Mammary microvascular endothelial cell (primary cell): ENCODE data around the gene ANLN. TPM values are rescaled to one million over a fixed set of nuclear protein-coding genes. Genes with fewer than 3 reads are reported as not detected.

ENCODE experiments used
- total RNA-seq: library from RNA; depleted of rRNA; stranded (reverse); fragments of >200 nt; gene quantifications from 2 replicates; pipeline ENCODE4 v1.2.3, GENCODE V29; 2015

Gene ANLN
- total RNA-seq, result 128 and 135 TPM in 2 replicates

GRCh38 chr7:36389371-36390198 lies at the start of gene ANLN:
Gene ANLN (plus strand): TSS chr7:36389862. CDS start chr7:36390027, 165 bp downstream.

Other genes starting within 250 kb of the ANLN start
- 8.1 and 12.4 TPM in 2 replicates for gene EEPD1, start 236.6 kb upstream of the ANLN start, total RNA-seq